PFSK-1 (cell line): Measurements from ENCODE around the gene UST.

Source experiments
- FOXP2 ChIP-seq: optimal IDR thresholded peaks from 2 replicates; pipeline ENCODE3; 2011; ENCODE audit warnings: borderline replicate concordance, control low read depth, inconsistent platforms; ENCODE audit not compliant: insufficient read depth; ENCODE audit errors: extremely low read length, extremely low read depth
- POLR2AphosphoS5 ChIP-seq: IDR thresholded peaks from 2 replicates; pipeline ENCODE4 v1.6.1; 2012; ENCODE audit warnings: low read depth, mild to moderate bottlenecking, control low read depth, low read length, moderate library complexity
- SIN3A ChIP-seq: IDR thresholded peaks from 2 replicates; pipeline ENCODE4 v1.6.1; 2012; ENCODE audit warnings: mild to moderate bottlenecking, low read length, moderate library complexity, borderline replicate concordance; ENCODE audit not compliant: insufficient read depth
- TAF1 ChIP-seq: IDR thresholded peaks from 2 replicates; pipeline ENCODE4 v1.6.1; 2012; ENCODE audit warnings: low read length, control low read depth, borderline replicate concordance; ENCODE audit not compliant: insufficient read depth
- TF ChIP-seq, protein P1 (sequence below), 2 experiments: IDR thresholded peaks; 2 replicates each; pipeline versions ENCODE4 v1.6.1 to v1.8.0; 2011 to 2012; ENCODE audit warnings: low read depth in 2 of 2, low read length in 2 of 2, control low read depth in 1 of 2, inconsistent platforms in 1 of 2, mild to moderate bottlenecking in 1 of 2, moderate library complexity in 1 of 2; ENCODE audit not compliant: insufficient read depth in 1 of 2

The UST gene

DNA sequence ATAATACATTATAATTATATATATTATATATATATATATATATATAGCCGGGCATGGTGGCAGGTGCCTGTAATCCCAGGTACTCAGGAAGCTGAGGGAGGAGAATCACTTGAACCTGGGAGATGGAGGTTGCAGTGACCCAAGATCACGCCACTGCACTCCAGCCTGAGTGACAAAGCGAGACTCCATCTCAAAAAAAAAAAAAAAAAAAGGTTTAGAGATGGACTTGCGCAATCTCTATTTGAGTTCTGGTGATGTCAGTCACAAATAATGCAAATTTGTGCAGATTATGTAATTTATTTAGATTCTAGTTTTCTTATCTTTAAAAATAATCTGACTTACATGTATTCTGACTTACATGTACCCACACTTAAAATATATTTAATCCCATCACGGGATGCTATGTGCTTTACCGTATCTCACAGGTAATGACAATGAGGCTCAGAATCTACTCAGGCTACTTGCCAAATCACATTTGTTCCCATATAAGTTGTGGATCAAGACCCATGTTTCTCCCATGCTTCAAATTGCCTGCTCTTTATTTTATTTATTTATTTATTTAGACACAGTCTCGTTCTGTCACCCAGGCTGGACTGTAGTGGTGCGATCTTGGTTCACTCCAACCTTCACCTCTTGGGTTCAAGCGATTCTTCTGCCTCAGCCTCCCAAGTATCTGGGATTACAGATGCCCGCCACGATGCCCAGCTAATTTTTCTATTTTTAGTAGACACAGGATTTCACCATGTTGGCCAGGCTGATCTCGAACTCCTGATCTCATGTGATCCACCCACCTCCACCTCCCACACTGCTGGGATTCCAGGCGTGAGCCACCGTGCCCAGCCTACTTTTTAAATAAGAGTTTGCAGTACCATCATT is 7.6 kb upstream of the UST start:
- TF ChIP-seq POLR2AphosphoS5 (no peak), SIN3A (no peak), FOXP2 (no peak), TAF1 (no peak)
- TF ChIP-seq, protein P1, sequence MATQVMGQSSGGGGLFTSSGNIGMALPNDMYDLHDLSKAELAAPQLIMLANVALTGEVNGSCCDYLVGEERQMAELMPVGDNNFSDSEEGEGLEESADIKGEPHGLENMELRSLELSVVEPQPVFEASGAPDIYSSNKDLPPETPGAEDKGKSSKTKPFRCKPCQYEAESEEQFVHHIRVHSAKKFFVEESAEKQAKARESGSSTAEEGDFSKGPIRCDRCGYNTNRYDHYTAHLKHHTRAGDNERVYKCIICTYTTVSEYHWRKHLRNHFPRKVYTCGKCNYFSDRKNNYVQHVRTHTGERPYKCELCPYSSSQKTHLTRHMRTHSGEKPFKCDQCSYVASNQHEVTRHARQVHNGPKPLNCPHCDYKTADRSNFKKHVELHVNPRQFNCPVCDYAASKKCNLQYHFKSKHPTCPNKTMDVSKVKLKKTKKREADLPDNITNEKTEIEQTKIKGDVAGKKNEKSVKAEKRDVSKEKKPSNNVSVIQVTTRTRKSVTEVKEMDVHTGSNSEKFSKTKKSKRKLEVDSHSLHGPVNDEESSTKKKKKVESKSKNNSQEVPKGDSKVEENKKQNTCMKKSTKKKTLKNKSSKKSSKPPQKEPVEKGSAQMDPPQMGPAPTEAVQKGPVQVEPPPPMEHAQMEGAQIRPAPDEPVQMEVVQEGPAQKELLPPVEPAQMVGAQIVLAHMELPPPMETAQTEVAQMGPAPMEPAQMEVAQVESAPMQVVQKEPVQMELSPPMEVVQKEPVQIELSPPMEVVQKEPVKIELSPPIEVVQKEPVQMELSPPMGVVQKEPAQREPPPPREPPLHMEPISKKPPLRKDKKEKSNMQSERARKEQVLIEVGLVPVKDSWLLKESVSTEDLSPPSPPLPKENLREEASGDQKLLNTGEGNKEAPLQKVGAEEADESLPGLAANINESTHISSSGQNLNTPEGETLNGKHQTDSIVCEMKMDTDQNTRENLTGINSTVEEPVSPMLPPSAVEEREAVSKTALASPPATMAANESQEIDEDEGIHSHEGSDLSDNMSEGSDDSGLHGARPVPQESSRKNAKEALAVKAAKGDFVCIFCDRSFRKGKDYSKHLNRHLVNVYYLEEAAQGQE (IDR thresholded peaks at IDR 0.05; ENCODE audit: insufficient read depth in 1 of 2, low read depth in 2 of 2, low read length in 2 of 2), result no peak

DNA sequence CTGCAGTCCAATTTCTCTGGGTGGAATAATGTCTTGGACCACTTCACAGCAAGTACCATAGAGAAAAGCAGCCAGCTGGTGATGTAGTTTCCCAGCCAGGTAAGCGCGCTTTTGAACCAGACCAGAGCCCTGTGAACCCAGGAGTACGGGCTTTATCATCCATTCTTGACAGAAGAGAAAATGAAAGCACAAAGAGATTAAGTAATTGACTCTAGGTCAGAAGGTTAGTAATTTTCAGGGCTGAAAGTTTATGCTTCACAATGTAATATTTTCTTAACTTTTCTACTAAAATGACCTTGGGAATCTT is 7.1 kb upstream of the UST start:
- no peak for TF ChIP-seq POLR2AphosphoS5
- TF ChIP-seq FOXP2, result no peak
- no peak for TF ChIP-seq TAF1
- TF ChIP-seq, protein P1 (IDR thresholded peaks at IDR 0.05; ENCODE audit: insufficient read depth in 1 of 2, low read depth in 2 of 2, low read length in 2 of 2), result no peak
- TF ChIP-seq SIN3A, result no peak

DNA sequence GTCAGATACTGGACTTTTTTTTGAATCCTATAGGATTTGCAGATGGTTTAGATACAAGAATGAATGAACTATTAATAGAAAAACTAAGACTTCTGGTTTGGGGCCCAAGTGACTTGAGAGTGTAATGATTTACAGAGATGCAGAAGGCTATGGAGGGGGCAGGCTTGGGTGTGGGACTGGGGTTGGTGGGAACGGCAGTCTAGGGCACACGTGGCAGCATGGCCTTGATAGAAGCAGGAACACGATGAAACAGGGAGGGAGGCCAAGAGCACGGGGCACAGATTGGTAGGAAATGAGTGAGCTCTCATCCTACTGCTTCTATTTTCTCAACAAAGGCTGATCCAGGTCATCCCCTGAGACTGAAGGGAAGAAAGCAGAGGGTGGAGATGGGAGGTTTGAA is 3.4 kb upstream of the UST start:
- TF ChIP-seq POLR2AphosphoS5 (no peak), FOXP2 (no peak), TAF1 (no peak), SIN3A (no peak)
- TF ChIP-seq, protein P1 (IDR thresholded peaks at IDR 0.05; ENCODE audit: insufficient read depth in 1 of 2, low read depth in 2 of 2, low read length in 2 of 2), result no peak

DNA sequence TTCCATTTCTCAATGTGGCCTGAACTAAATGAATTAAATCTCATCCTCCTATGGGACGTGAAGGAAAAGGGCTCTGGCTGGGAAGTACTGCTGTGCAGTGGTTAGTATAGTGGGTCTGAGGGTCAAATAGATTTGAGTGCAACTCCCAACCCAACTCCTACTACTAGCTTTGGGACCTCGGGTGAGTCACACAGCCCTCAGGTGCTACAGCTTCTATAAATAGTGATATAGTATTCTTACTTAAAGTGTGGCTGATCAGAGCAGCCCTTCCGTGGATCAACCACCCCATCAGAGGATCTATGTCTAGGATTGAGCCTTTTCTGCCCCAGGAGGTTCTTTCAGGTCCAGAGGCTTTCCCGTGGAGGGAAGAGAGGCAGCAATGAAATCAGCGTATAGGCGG is 904 bp upstream of the UST start:
- TF ChIP-seq TAF1 (no peak), SIN3A (no peak), POLR2AphosphoS5 (no peak), FOXP2 (no peak)
- TF ChIP-seq, protein P1 (IDR thresholded peaks at IDR 0.05; ENCODE audit: insufficient read depth in 1 of 2, low read depth in 2 of 2, low read length in 2 of 2), result no peak
